Panc1 (cell line): ENCODE data around the gene CDC14B.

Experiments
- CTCF ChIP-seq: fragments of 450-650 bp; IDR thresholded peaks from 2 replicates; pipeline ENCODE4 v1.5.1; 2017; ENCODE audit warnings: mild to moderate bottlenecking
- POLR2AphosphoS5 ChIP-seq: IDR thresholded peaks from 2 replicates; pipeline ENCODE4 v1.6.1; 2012; ENCODE audit warnings: mild to moderate bottlenecking, low read depth, low read length, moderate library complexity
- REST ChIP-seq, 2 experiments: IDR thresholded peaks; 2 replicates each; pipeline ENCODE4 v1.6.1; 2011 to 2012; ENCODE audit warnings: low read depth in 2 of 2, control low read depth in 1 of 2, low read length in 1 of 2, mild to moderate bottlenecking in 1 of 2, moderate library complexity in 1 of 2; ENCODE audit not compliant: insufficient read depth in 1 of 2
- SIN3A ChIP-seq: IDR thresholded peaks from 2 replicates; pipeline ENCODE4 v1.6.1; 2012; ENCODE audit warnings: low read depth, mild to moderate bottlenecking, low read length, moderate library complexity, borderline replicate concordance; ENCODE audit not compliant: insufficient read depth
- TCF7L2 ChIP-seq: IDR thresholded peaks from 2 replicates; pipeline ENCODE4 v1.6.1; 2011; ENCODE audit warnings: mild to moderate bottlenecking, low read depth, low read length, inconsistent platforms

- TF ChIP-seq CTCF (no peak), POLR2AphosphoS5 (no peak), REST (IDR thresholded peaks at IDR 0.05; ENCODE audit: insufficient read depth in 1 of 2, low read depth in 2 of 2, low read length in 1 of 2) (no peak), TCF7L2 (no peak), SIN3A (no peak)
Measured at GRCh38 chr9:96512240-96512639, 107.4 kb downstream of the CDC14B start.
